GM19468 (cell line): Measurements from ENCODE around the gene IPO4.
"Not testable (repeated sequence)": the region's sequence is repeated elsewhere in the genome, so short reads cannot be mapped to it uniquely, and the experiment has no call there.

ENCODE experiments used
- ATAC-seq: cut with Tn5 transposase; IDR thresholded peaks from one replicate; pipeline ENCODE4 v1.9.1; 2021; ENCODE audit warnings: mild to moderate bottlenecking, moderate library complexity, moderate number of reproducible peaks; ENCODE audit not compliant: unreplicated experiment; ENCODE audit errors: extremely low read depth

IPO4 gene

GRCh38 chr14:24219080-24219479 lies 30.5 kb upstream of the IPO4 start:
- ATAC-seq, result no peak

- ATAC-seq, result not testable (repeated sequence)
These were observed 28.3 kb upstream of the IPO4 start for GRCh38 chr14:24216876-24217275.

- ATAC-seq, result no peak
These were observed 27.7 kb upstream of the IPO4 start for GRCh38 chr14:24216345-24216699.

- ATAC-seq, result peak; percentile 70
These were observed 27.1 kb upstream of the IPO4 start, which contains the start of gene MDP1 for GRCh38 chr14:24215495-24216344. TSS of gene MDP1 (minus strand) at chr14:24216066. CDS start at chr14:24215955, 111 bp downstream.

GRCh38 chr14:24213866-24214662 lies 25.4 kb upstream of the IPO4 start:
- no peak for ATAC-seq

- ATAC-seq, result peak; percentile 70
These were observed 24.6 kb upstream of the IPO4 start, which contains the start of gene CHMP4A for GRCh38 chr14:24212924-24213865. TSS of gene CHMP4A (minus strand) at chr14:24213488. CDS start at chr14:24213439, 49 bp downstream.

GRCh38 chr14:24211311-24211710 lies 22.7 kb upstream of the IPO4 start:
- ATAC-seq, result no peak

GRCh38 chr14:24207625-24208024 lies 19.0 kb upstream of the IPO4 start:
- ATAC-seq, result no peak

- no peak for ATAC-seq
These were observed 18.5 kb upstream of the IPO4 start for GRCh38 chr14:24207104-24207551.

- ATAC-seq, result no peak
These were observed 17.9 kb upstream of the IPO4 start for GRCh38 chr14:24206260-24207103.

- ATAC-seq, result no peak
These were observed 15.8 kb upstream of the IPO4 start for GRCh38 chr14:24204163-24205146.

GRCh38 chr14:24203249-24203886 lies 14.8 kb upstream of the IPO4 start:
- ATAC-seq, result not testable (repeated sequence)

- not testable (repeated sequence) for ATAC-seq
These were observed 13.9 kb upstream of the IPO4 start for GRCh38 chr14:24202538-24202937.

GRCh38 chr14:24198814-24199524 lies 10.4 kb upstream of the IPO4 start:
- ATAC-seq, result no peak

- ATAC-seq, result no peak
These were observed 8.4 kb upstream of the IPO4 start for GRCh38 chr14:24197056-24197450.

GRCh38 chr14:24196071-24197055 lies 7.7 kb upstream of the IPO4 start:
- no peak for ATAC-seq
